GM13977 (cell line): ENCODE measurements around the gene SPRR4.

Experiments
- DNase-seq: peaks from one replicate; pipeline ENCODE4 v3.0.0; 2012; ENCODE audit warnings: low spot score
- CTCF ChIP-seq: IDR thresholded peaks from 2 replicates; pipeline ENCODE4 v1.5.1; 2012; ENCODE audit warnings: mild to moderate bottlenecking, control low read depth; ENCODE audit not compliant: insufficient read depth; ENCODE audit errors: extremely low read depth, missing control alignments
- in situ Hi-C: fragments of 300-500 bp; cut with MboI; formaldehyde crosslinking; loops from one replicate; pipeline ENCODE4 v1.12.0; 2022; ENCODE audit warnings: low sequenced_read_pairs, low pct_unique_long_range_greater_than_20kb, mixed read lengths, inconsistent platforms; ENCODE audit not compliant: unreplicated experiment

Gene SPRR4, protein sequence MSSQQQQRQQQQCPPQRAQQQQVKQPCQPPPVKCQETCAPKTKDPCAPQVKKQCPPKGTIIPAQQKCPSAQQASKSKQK

DNA sequence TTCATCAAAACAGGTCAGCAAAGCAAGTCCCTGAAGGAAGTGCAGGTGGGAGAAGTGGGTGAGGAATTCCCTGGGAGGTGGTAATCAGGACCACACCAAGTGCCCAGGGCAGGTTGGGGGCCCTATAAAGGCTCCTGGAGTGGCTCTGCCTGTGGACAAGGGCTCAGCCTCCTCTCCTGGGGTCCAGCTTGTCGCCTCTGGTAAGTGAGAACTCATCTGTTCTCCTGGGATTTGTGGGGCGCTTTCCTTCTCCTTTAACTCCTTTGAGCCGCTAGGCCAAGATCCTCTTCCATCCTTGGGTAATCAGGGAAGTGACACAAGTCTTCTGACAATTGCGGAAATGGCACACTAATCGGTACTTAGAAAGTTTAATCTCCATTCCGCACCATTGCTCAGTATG is at the start of gene SPRR4:
Gene SPRR4 (plus strand): TSS at position 154 of the 400 bp plus-strand sequence. CDS start 1,243 bp downstream, outside the sequence.
- in situ Hi-C loops, result no loop called here
- no peak for TF ChIP-seq CTCF
- DNase-seq, result no peak

DNA sequence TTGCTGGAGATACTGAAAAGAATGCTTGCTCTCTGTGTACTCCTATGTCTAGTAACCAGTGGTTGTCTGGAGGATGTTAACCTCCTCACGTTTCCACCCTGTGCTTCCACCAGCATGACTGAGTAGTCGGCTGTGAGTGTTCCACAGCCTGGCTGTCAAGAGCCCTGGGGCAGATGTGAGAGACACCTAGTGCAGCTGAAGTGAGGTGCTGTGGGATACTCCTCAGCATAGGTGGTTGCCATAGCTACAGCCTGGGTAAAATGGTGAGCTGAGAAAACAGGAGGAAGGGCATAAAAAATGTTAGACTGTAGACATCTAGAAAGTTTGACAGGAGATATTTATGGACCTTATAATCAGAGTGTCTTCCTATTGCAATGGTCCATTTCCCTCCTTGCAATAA is 46.3 kb upstream of the SPRR4 start:
- TF ChIP-seq CTCF, result no peak
- DNase-seq, result no peak
- in situ Hi-C loops, result loop anchor here (10.0 kb wide), 1 partner anchor 49 kb away; the partner anchor contains the start of gene SMCP

- in situ Hi-C loops, result loop anchor here (10.0 kb wide), 1 partner anchor 51 kb away; the partner anchor contains the start of gene SMCP
- DNase-seq, result peak; percentile 36
- TF ChIP-seq CTCF, result peak; percentile 80
Measured at GRCh38 chr1:152926091-152926490, 44.4 kb upstream of the SPRR4 start.

- no peak for DNase-seq
- in situ Hi-C loops, result loop anchor here (10.0 kb wide), 1 partner anchor 54 kb away; the partner anchor contains the start of gene SMCP
- TF ChIP-seq CTCF, result no peak
Measured at GRCh38 chr1:152928671-152929070, 41.8 kb upstream of the SPRR4 start.

DNA sequence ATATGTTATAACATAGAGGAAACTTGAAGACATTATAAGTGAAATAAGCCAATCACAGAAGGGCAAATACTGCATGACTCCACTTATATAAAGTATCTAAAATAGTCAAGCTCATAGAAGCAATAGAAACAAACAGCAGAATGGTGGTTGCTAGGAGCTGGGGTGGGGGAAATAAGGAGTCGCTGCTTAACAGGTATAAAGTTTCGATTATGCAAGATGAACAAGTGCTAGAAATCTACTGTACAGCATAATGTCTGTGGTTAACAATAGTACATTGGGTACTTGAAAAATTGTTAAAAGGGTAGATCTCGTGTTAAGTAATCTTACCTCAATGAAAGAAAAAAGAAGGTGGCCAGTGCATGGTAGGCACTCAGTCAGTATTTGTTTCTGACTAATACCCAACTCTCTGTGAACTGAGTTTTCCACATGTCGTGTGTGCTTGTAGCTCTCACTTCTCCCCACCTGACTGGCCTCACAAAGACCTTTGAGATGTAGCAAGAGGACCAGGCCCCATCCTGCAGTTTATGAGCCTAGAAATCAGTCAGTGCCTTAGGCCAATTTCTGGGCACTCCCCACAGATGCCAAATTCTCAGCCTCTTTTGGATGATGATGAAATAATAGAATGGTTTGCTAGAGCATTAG is 38.2 kb upstream of the SPRR4 start:
- TF ChIP-seq CTCF, result no peak
- in situ Hi-C loops, result no loop called here
- DNase-seq, result no peak

DNA sequence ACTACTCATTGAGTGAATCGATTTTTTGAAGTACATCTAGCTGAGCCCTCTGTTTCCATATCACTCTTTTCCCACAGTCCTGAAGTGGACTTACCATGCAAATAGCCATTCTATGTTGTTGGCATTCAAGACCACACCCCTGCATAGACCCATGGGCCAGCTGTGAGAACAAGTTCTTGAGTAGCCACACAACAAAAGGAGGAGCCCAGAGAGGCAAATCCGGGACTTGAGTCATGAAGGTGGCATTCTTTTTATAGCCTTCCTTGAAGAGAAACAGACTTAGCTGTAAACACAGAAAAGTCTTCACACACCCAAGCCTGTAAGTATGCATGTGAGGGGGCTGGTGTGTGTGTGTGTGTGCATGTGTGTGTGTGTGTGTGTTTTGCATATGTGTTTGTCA is 37.3 kb upstream of the SPRR4 start:
- in situ Hi-C loops, result no loop called here
- DNase-seq, result no peak
- no peak for TF ChIP-seq CTCF
